ENCODE measurements around the gene EML4.

EML4 gene

GRCh38 chr2:42229949-42230348 is 60.8 kb downstream of the EML4 start:
- DNase-seq = no peak

GRCh38 chr2:42230891-42231290 is 61.7 kb downstream of the EML4 start:
- no peak for DNase-seq

- no peak for DNase-seq
Measured at GRCh38 chr2:42232024-42232423, 62.9 kb downstream of the EML4 start.

- no peak for DNase-seq
Measured at GRCh38 chr2:42233976-42234441, 64.9 kb downstream of the EML4 start.

- DNase-seq = no peak
Measured at GRCh38 chr2:42236911-42237310, 67.8 kb downstream of the EML4 start.

- DNase-seq = peak; percentile 61
Measured at GRCh38 chr2:42238644-42239288, 69.6 kb downstream of the EML4 start.

GRCh38 chr2:42239289-42239661 is 70.1 kb downstream of the EML4 start:
- no peak for DNase-seq

GRCh38 chr2:42239811-42240210 is 70.7 kb downstream of the EML4 start:
- no peak for DNase-seq

- DNase-seq = no peak
Measured at GRCh38 chr2:42241517-42241916, 72.4 kb downstream of the EML4 start.

GRCh38 chr2:42243297-42243696 is 74.1 kb downstream of the EML4 start:
- no peak for DNase-seq

- no peak for DNase-seq
Measured at GRCh38 chr2:42244520-42244919, 75.4 kb downstream of the EML4 start.

GRCh38 chr2:42245396-42245795 is 76.2 kb downstream of the EML4 start:
- DNase-seq = no peak

- DNase-seq = no peak
Measured at GRCh38 chr2:42246562-42246961, 77.4 kb downstream of the EML4 start.

GRCh38 chr2:42248846-42249245 is 79.7 kb downstream of the EML4 start:
- no peak for DNase-seq

- DNase-seq = peak; percentile 17
Measured at GRCh38 chr2:42249284-42249683, 80.1 kb downstream of the EML4 start.

- peak; percentile 5 for DNase-seq
Measured at GRCh38 chr2:42249887-42250286, 80.7 kb downstream of the EML4 start.

GRCh38 chr2:42250925-42251324 is 81.8 kb downstream of the EML4 start:
- DNase-seq = no peak

- DNase-seq = no peak
Measured at GRCh38 chr2:42252464-42252863, 83.3 kb downstream of the EML4 start.

- no peak for DNase-seq
Measured at GRCh38 chr2:42254186-42254895, 85.2 kb downstream of the EML4 start.

- DNase-seq = no peak
Measured at GRCh38 chr2:42256505-42256904, 87.4 kb downstream of the EML4 start.

- no peak for DNase-seq
Measured at GRCh38 chr2:42261518-42262195, 92.5 kb downstream of the EML4 start.

GRCh38 chr2:42266236-42266635 is 97.1 kb downstream of the EML4 start:
- no peak for DNase-seq

- DNase-seq = no peak
Measured at GRCh38 chr2:42267530-42267929, 98.4 kb downstream of the EML4 start.

- no peak for DNase-seq
Measured at GRCh38 chr2:42268528-42269151, 99.5 kb downstream of the EML4 start.
